Middle frontal gyrus (tissue), 1 donor: ENCODE data around the gene ATP2A2.

Experiments used
- DNase-seq: peaks from one replicate; pipeline ENCODE4 v3.0.0-alpha.2; 2015; ENCODE audit warnings: low spot score; ENCODE audit errors: extremely low spot score

Gene ATP2A2

DNA sequence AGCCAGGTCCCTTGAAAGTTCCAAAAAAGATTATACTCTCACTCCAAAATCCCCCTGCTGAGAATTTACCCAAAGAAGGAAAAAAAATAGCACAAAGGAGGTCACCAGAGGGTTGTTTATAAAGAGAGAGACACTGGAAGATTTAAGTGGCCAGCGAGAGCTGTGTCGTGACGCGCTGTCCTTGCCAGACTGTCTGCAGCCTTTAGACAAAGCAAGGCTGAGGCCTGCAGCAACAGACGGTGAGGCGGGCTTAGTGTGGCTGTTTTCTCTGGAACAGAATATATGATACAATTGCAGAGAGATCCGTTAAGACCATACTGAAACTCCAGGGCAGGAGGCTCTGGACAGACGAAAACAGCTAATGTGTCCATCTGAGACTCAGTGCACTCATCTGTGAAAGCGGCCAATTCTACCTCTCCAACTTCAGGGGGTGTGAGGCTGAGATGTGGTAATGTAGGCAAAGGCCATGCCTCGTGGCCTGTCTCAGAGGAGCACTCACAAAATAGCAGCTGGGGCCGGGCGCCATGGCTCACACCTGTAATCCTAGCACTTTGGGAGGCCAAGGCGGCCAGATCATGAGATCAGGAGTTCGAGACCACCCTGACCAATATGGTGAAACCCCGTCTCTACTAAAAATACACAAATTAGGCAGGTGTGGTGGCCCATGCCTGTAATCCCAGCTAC lies 86.3 kb downstream of the ATP2A2 start:
- DNase-seq = no peak

GRCh38 chr12:110369992-110370391 lies 88.9 kb downstream of the ATP2A2 start:
- no peak for DNase-seq

DNA sequence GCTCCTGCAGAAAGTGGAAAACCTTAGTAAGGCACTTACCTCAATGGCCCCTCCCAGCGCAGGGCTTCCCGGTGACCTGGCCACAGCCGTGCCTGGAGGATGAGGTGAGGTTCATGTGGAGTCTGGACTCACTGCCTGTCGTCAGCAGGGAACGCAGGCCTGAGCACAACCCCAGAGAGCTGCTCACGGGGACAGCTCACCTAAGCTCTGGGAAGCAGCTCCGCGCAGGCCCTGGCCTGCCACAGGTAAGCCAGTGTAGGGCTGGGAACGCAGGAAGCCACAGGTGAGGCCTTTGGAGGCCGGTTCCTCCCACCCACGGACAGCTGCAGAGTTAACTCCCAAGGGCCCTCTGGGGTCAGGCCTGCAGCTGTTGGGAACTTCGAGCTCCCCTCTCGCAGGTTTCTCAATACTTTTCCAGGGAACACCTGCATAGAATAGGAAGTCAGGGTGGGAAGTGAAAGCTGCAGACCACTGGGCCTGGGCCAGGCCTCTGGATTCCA lies 89.7 kb downstream of the ATP2A2 start:
- no peak for DNase-seq

GRCh38 chr12:110371408-110372055 lies 90.5 kb downstream of the ATP2A2 start:
- no peak for DNase-seq

DNA sequence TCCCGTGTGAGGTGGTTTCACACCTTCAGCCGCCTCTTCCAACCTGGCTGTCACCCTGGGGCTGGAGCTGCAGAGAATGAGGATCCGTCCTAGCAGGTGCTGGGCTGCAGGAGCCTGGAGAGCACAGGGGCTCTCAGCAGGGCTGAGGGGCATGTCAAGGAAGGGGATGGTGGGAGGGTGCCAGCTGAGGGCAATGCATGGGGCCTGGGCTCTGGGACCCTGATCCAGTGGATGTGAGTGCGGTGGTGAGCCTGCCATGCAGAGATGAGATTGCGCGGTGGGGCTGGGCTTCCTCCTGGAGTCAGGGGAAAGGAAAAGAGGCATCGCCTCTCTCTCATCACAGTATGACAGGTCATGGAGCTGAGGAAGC lies 91.0 kb downstream of the ATP2A2 start:
- no peak for DNase-seq

DNA sequence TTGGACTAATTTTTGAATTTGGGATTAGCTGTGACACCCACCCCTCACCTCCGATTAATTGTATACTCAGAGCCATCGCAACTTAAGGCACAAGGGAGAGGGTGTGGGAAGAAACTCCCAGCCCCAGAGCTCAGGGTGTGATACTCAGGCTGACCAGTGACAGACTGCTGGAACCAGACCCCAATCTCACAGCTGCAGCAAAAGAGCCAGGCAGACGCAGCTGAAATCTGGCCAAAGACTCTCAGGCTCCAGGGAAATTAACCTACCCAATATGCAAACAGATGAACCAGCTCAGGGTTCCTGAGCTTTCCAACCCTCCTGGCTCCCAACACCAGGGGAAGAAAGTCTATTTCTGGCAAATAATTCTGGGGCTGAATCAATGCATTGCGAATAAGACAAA lies 92.0 kb downstream of the ATP2A2 start:
- no peak for DNase-seq

DNA sequence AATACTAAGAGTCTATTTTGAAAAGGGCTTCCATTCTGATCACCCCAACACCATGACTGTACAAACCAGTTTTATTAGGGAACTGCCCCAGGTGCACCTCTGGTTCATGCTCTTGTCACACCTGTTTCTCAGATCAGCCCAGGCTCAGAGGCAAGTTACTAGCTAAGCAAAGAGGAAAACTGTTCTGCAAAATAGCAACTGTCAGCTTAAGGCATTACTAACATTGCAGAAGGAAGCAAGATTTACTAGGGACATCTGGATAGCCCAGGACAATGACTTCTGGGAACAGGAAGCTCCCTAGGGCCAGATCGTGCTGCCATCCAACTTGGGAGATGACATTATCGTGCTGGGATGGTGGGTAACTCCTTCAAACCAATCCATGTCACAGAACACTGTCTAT lies 92.4 kb downstream of the ATP2A2 start:
- no peak for DNase-seq

- no peak for DNase-seq
Measured at GRCh38 chr12:110373962-110374611, 93.0 kb downstream of the ATP2A2 start.

GRCh38 chr12:110378131-110378790 lies 97.2 kb downstream of the ATP2A2 start:
- peak; percentile 22 for DNase-seq

DNA sequence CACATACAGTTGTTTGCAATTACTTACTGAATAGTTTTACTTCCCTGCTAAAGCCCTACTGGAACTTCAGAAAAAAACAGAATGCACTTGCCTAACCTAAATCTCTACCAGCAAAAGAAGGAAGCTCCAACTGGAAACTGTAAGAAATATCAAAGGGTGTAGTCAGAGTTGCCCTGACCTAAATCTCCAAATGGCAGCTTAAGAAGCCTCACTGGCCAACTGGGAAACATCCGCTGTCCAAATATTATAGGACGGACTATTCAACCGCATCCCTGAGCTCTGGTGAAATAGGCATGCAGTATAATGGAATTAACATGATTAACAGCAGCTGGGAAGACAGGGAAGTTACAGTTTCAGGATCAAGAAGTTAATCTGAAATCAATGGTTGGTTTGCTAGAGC lies 98.2 kb downstream of the ATP2A2 start:
- DNase-seq = no peak

GRCh38 chr12:110379631-110380030 lies 98.6 kb downstream of the ATP2A2 start:
- no peak for DNase-seq

DNA sequence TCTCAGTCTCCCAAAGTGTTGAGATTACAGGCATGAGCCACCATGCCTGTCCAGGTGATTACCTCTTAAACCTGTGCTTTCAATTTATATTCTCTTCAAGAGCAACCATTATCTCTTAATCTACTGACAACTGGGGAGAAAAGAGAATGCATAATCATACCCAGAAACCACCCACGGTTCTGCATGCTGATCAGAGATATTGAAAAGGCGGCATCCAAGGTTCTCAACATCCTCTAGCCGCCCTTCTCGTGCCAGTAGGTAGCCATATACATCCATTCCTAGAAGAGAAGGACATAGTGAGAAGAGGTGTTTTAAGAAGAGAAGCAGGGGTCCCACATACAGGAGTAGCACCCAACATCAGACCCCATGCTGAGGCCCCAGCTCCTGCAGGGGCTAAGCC lies 101.6 kb downstream of the ATP2A2 start:
- DNase-seq = no peak
